Measurements from ENCODE around the gene TJP2. TPM values are rescaled to one million over a fixed set of nuclear protein-coding genes. Genes with fewer than 3 reads are reported as not detected.

Gene TJP2
- total and polyA plus RNA-seq, 2 of the 4 experiments (the other 2 are of a cell fraction): 38.3 to 49.3 TPM

DNA sequence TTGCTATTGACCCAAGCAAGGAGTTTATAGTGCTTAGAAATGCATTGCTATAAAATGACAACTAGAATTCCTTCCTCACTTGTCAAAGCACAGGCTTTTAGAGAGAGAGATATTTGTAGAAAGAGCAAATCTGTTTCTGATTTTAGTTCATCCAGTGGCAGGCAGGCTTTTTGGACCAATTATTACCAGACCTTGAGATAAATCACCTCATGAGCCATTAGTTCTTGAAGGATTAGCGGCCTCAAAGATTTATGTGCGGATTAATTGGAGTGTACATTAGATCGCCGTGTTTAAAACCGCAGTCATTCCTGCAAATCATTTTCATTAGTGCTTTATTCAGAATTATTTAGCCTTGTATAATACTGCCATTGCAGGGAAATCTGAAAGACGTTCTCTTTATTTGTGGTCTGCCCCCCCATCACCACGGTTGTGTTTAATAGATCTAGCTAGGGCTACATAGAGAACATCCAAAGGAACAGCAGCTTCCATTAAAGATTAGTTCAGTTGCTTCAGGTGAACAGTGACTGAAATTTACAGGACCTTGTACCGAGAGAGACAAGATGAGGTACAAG, 28.8 kb upstream of the TJP2 start:
- intact Hi-C loops (cut with micrococcal nuclease): no loop called here
- WGBS, 2 experiments (ENCODE audit: extremely low coverage in 2 of 2, insufficient read length in 1 of 2): 93% methylated on average over 5 of the region's 8 CpGs; no CpG with 5 or more reads in 1 of the 2 experiments
- Histone ChIP-seq H2BK20ac (ENCODE audit: low read depth, low read length) (no peak overlapping the region), H2AFZ (replicated peaks; ENCODE audit: low read length, poor library complexity) (no peak overlapping the region), H2AK5ac (ENCODE audit: low read depth, low read length) (no peak overlapping the region), H3K4me3 (ENCODE audit: insufficient read depth, low read depth, low read length) (no peak overlapping the region), H3K9me1 (ENCODE audit: insufficient read depth, low read length) (0 out of 2 replicates have a peak, but pooled peaks cover 1% of the 10 kb centered on the region), H3K14ac (replicated peaks; ENCODE audit: low read depth, low read length) (no peak overlapping the region), H3K9ac (ENCODE audit: low read depth, low read length) (no peak overlapping the region), H3K4me1 (ENCODE audit: control insufficient read depth, insufficient read depth, low read length) (no peaks in the 10 kb centered on the region), H4K91ac (ENCODE audit: insufficient read depth, low read depth, low read length) (no peak overlapping the region), H3K18ac (ENCODE audit: low read depth, low read length) (no peak overlapping the region), H3K4ac (ENCODE audit: low read depth, low read length) (no peak overlapping the region), H3K36me3 (ENCODE audit: control insufficient read depth, insufficient read depth, low read length) (no peaks in the 10 kb centered on the region), H2BK15ac (ENCODE audit: low read depth, low read length) (no peak overlapping the region), H3K4me2 (ENCODE audit: low read depth, low read length) (no peak overlapping the region), H3K27ac (ENCODE audit: insufficient read depth, low read length) (no peak overlapping the region), H4K5ac (ENCODE audit: low read depth, low read length) (no peak overlapping the region), H3K79me1 (ENCODE audit: low read depth in 1 of 2, low read length in 2 of 2) (peaks cover 0 to 25% of the 10 kb centered on the region in 2 experiments; a peak in 3 of 4 replicates), H4K8ac (ENCODE audit: low read depth in 2 of 2, low read length in 2 of 2) (no peak overlapping the region), H4K20me1 (ENCODE audit: insufficient read depth, low read length) (no peaks in the 10 kb centered on the region), H3K27me3 (ENCODE audit: control insufficient read depth, insufficient read depth, low read length) (no peaks in the 10 kb centered on the region), H2BK120ac (ENCODE audit: low read depth, low read length) (no peak overlapping the region), H3K9me3 (ENCODE audit: control insufficient read depth, insufficient read depth, low read length) (no peaks in the 10 kb centered on the region), H2BK5ac (ENCODE audit: low read depth, low read length, poor library complexity, severe bottlenecking) (no peak overlapping the region), H3K56ac (ENCODE audit: extremely low read depth, insufficient read depth, low read length) (no peak overlapping the region), H3K23ac (ENCODE audit: low read depth, low read length) (no peak overlapping the region), H2AK9ac (replicated peaks; ENCODE audit: low read depth, low read length, poor library complexity) (no peak overlapping the region)
- dilution Hi-C loops (cut with HindIII; ENCODE audit: low sequenced_read_pairs, unreplicated experiment): no loop called here
- DNase-seq (no peak), ATAC-seq (ENCODE audit: low read depth) (no peak)
- ChIA-PET CTCF (no interaction called here), POLR2A (ENCODE audit: unreplicated experiment) (no interaction called here)
- in situ Hi-C loops (cut with MboI; ENCODE audit: low sequenced_read_pairs): no loop called here
- BruUV-seq (replicated peaks): no TSS peak
- no peak for TF ChIP-seq BHLHE40 (IDR thresholded peaks at IDR 0.05; ENCODE audit: low read depth, low read length)
- TF ChIP-seq, protein P1, sequence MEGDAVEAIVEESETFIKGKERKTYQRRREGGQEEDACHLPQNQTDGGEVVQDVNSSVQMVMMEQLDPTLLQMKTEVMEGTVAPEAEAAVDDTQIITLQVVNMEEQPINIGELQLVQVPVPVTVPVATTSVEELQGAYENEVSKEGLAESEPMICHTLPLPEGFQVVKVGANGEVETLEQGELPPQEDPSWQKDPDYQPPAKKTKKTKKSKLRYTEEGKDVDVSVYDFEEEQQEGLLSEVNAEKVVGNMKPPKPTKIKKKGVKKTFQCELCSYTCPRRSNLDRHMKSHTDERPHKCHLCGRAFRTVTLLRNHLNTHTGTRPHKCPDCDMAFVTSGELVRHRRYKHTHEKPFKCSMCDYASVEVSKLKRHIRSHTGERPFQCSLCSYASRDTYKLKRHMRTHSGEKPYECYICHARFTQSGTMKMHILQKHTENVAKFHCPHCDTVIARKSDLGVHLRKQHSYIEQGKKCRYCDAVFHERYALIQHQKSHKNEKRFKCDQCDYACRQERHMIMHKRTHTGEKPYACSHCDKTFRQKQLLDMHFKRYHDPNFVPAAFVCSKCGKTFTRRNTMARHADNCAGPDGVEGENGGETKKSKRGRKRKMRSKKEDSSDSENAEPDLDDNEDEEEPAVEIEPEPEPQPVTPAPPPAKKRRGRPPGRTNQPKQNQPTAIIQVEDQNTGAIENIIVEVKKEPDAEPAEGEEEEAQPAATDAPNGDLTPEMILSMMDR (conservative IDR thresholded peaks at IDR 0.05; ENCODE audit: low read depth, low read length): no peak
- no peak for TF ChIP-seq POLR2A (IDR thresholded peaks at IDR 0.05; ENCODE audit: low read depth, low read length)
- TF ChIP-seq, protein P2, sequence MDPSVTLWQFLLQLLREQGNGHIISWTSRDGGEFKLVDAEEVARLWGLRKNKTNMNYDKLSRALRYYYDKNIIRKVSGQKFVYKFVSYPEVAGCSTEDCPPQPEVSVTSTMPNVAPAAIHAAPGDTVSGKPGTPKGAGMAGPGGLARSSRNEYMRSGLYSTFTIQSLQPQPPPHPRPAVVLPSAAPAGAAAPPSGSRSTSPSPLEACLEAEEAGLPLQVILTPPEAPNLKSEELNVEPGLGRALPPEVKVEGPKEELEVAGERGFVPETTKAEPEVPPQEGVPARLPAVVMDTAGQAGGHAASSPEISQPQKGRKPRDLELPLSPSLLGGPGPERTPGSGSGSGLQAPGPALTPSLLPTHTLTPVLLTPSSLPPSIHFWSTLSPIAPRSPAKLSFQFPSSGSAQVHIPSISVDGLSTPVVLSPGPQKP (IDR thresholded peaks at IDR 0.05; ENCODE audit: borderline replicate concordance, low read depth, low read length): no peak
- TF ChIP-seq NFE2L2 (IDR thresholded peaks at IDR 0.05; ENCODE audit: low read depth, low read length): no peak
- TF ChIP-seq, protein P3, sequence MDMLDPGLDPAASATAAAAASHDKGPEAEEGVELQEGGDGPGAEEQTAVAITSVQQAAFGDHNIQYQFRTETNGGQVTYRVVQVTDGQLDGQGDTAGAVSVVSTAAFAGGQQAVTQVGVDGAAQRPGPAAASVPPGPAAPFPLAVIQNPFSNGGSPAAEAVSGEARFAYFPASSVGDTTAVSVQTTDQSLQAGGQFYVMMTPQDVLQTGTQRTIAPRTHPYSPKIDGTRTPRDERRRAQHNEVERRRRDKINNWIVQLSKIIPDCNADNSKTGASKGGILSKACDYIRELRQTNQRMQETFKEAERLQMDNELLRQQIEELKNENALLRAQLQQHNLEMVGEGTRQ (IDR thresholded peaks at IDR 0.05; ENCODE audit: low read depth, low read length): no peak
- no peak for TF ChIP-seq MAFK (IDR thresholded peaks at IDR 0.05; ENCODE audit: low read depth, low read length)
- no peak for TF ChIP-seq CHD1 (IDR thresholded peaks at IDR 0.05; ENCODE audit: low read depth, low read length)
- no peak for TF ChIP-seq SMC3 (IDR thresholded peaks at IDR 0.05; ENCODE audit: low read depth, low read length)
- no peak for TF ChIP-seq MXI1 (IDR thresholded peaks at IDR 0.05; ENCODE audit: borderline replicate concordance, low read depth, low read length)
- no peak for TF ChIP-seq MAZ (IDR thresholded peaks at IDR 0.05; ENCODE audit: borderline replicate concordance, low read depth, low read length)
- TF ChIP-seq RFX5 (IDR thresholded peaks at IDR 0.05; ENCODE audit: low read depth, low read length): no peak
